AG20443 (cell line): ENCODE data around the gene CDK11A.

Experiments used
- DNase-seq: peaks from one replicate; pipeline ENCODE4 v3.0.0; 2012; ENCODE audit warnings: low spot score, mixed read lengths

Gene CDK11A

GRCh38 chr1:1724035-1724864, at the start of gene CDK11A:
Gene CDK11A (minus strand): TSS chr1:1724357. CDS start chr1:1722818, 1,539 bp downstream.
- DNase-seq, result peak; percentile 93

DNA sequence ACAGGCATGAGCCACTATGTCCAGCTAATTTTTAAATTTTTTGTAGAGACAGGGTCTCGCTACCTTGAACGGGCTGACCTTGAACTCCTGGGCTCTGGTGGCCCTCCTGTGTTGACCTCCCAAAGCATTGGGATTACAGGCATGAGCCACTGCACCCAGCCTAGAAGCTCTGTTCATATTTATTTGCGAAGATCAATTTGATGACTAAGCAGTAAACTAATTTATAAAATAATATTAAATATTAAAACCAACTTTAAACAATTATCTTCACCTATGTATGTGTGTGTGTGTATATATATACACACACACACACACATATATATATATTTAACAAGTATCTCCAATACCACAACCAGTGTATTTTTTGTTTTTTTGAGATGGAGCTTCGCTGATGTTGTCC, 49.7 kb upstream of the CDK11A start:
- no peak for DNase-seq

GRCh38 chr1:1771096-1771495, 46.9 kb upstream of the CDK11A start:
- DNase-seq, result no peak

DNA sequence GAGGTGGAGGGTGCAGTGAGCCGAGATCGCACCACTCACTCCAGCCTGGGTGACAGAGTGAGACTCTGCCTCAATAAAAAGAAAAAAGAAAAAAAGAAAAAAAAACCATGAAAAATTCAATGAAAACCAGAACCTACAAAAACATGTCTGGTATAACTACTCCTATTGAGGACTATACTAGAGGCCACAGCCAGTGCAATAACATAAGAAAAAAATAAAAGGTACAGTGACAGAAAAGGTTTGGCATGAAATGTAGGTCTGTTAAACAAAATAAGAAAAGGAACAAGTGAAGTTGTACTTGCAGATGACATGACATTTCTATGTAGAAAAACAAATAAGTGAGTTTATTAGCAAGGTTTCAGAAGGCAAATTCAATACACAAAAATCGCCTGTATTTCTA, 45.9 kb upstream of the CDK11A start:
- no peak for DNase-seq

GRCh38 chr1:1768249-1768992, 44.3 kb upstream of the CDK11A start:
- no peak for DNase-seq

DNA sequence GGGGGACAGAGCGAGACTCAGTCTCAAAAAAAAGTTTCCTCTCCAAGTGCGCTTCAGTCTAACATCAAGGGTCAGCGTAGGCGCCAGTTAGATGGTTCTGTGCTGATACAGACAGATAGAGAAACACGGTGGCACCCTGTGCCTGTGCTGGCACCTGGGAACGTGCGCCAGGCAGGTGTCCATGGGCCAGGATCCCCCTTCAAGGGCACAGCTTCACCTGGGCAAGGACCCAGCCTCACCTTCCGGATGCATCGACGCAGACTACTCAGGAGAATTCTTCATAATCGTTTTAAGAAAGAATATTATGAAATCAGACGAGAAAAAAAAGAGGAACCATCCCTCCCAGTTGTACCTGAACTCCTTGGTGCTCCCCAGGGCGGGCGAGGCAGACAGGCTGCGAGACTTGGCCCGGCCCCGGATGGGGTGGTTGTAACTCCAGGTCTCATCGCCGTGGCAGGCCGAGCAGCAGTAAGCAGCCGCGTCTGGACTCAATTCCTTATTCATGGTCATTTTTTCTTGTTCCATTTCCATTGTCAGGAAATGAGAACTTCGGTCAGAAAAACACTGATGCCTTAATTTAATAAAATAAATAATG, 40.8 kb upstream of the CDK11A start:
- DNase-seq, result no peak

DNA sequence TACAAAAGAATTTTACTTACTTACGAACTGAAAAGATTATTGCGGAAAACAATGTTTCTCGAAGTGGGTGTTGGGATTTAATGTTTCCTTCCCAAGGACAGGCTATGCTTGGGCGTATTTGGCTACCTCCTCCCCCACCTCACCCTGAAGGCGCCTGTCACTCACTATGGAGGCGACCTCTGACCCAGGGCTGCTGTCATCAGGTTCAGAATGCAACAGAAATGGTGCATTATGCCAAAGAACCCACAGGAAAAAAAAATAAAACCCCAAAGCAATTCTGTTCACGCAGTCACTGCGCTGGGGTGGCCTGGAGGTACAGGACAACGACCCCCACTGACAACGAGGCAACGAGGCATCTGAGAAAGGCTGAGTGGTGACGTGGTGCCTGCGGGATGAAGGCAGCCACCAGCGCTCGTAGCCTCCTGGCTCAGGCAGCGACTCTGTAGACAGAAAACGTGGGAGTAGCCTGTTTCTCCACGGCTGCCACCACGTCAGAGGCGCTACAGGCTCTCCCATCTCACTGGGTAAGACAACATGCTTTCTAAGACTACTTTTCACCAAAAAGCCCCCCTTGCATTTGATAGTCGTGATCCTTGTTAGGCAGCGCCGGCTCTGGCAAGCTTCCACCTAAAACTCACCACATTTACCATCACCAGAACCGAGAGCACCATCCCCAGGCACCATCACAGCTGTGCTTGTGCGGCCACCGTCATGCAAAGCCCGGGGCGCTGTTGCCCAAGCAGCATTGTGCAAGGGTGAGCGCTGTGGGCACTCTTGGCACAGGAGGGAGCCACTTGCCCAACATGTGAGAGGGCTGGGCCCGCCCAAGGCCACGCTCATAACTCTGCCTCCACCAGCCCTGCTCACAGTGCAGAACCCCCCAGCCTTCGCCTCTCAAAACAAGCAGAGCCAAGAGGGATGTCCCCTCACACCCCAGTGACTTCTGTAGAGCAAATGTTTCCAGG, 39.8 kb upstream of the CDK11A start:
- DNase-seq, result peak; percentile 38

GRCh38 chr1:1761504-1762376, 37.6 kb upstream of the CDK11A start:
- DNase-seq, result no peak

GRCh38 chr1:1760715-1761114, 36.6 kb upstream of the CDK11A start:
- no peak for DNase-seq

DNA sequence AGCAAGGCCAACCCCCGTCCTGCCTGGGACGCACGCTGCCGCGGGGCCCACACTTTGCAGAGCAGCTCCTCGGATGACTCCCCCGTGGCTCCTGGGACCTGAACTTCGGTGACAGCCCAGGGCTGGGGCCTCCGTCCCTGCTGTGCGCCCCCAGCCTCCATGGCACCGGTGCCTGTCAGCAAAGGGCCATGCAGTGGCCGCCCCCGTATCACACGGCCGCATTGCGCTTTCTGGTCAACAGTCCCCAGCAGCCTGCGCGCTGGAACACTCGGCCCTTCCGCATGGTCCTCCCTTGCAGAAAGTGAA, 36.1 kb upstream of the CDK11A start:
- DNase-seq, result no peak

- DNase-seq, result no peak
Observed at GRCh38 chr1:1759456-1760344, 35.5 kb upstream of the CDK11A start.

DNA sequence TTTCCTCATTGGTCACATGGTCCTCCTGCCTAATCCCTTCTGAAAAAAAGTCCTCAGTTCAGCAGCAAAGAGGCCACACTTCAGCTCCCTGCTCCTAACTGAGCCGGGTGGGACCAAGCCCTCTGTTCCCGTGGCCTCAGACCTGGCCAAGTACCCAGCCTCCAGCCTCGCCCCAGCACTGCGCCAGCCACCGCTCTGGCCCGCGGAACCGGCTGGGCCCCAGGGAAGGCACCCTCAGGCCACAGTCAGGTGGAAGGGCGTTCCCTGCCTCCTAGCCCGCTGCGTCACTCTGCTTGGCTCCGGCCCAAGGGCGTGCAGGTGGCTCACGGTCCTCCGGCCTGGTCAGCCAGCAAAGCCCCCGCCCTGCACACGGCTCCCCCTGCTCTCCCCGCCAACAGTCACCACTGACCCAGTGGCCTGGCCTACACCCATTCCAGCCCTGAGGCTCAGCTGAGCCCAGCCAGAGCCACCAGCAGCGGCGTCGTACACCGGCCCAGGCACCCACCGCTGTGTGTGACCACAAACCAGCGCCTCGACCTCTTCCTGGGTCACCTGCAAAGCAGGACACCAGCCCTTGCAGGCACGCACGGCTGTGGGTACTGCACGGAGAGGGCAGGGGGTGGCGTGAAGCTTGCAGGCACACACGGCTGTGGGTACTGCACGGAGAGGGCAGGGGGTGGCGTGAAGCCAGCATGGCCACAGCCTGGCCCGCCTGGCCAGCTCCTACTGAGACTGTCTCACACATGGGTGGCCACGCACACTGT, 34.7 kb upstream of the CDK11A start:
- no peak for DNase-seq

GRCh38 chr1:1758059-1758621, 34.0 kb upstream of the CDK11A start:
- no peak for DNase-seq

DNA sequence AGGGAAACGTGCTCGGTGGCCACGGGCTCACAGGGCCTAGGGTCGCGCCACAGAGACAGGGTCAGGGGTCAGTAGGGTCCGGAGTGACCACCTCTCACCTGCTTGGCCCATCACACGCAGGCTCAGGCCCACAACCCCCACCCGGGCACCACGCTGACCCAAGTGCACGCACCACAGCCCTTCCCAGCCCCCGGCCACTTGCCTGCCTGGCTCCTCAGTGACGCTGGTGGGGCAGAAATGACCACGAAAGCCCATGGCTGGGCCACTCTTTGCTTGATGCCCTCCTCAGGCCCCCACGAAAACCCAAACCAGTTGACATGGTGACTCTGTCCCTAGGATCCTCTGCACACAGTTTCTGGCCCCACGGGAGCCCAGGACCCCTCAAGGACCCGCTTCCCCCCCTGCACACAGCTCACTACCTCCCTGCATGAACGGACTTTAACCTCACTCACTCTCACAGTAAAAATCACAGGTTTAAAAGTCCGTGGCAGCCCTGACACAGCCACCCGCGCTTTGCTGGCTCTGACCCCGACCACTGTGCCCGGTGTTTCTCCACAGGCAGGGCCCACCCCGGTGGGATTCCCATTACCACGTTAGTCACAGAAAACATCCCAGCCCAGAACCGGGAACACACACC, 33.4 kb upstream of the CDK11A start:
- no peak for DNase-seq

DNA sequence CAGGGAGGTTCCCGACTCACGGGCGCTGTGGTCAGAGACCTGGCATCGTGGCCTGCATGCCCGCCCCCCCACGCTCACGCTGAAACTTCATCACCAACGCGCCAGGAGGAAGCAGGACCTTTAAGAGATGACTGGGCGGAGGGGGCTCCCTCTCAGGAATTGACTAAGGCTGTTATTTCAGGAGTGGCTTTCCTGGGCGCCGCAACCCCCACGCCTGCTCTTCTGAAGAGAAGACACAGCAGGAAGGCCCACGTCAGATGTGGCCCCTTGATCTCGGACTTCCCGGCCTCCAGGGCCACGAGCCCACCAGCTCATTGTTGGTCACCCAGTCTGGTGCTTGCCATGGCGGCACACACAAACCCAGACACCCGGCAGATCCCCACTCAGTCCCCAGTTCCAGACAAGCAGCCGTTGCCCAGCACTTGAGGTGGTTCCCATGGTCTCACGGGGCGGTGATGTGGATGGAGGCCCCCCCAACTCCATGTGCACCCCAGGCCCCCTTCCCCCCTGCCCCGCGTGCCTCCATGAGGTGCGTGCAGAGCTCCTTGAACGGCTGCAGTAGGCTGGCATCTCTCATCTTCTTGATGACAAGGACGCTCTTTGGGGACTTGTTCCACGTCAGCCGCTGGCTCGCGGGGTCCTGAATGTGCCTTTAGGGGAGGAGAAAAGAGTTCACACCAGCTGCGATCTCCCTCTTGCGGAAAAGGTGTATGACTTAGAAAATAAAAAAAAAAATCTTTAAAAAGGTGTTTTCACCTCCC, 32.7 kb upstream of the CDK11A start:
- DNase-seq, result no peak

- no peak for DNase-seq
Observed at GRCh38 chr1:1755852-1756251, 31.7 kb upstream of the CDK11A start.

- peak; percentile 3 for DNase-seq
Observed at GRCh38 chr1:1755426-1755825, 31.3 kb upstream of the CDK11A start.
